Fibroblast of lung (primary cell): ENCODE data around the gene UBE2J2.

Experiments used
- EZH2 ChIP-seq: IDR thresholded peaks from 2 replicates; pipeline ENCODE4 v1.5.1; 2012; ENCODE audit warnings: low read length, control low read depth, mild to moderate bottlenecking; ENCODE audit errors: missing control alignments
- TF ChIP-seq, protein P1 (sequence below), 2 donors: IDR thresholded peaks in 1 of 2; conservative IDR thresholded peaks in 1 of 2; 1 replicate in 1 of 2; 2 replicates in 1 of 2; pipeline ENCODE4 v1.5.1; 2011 to 2012; ENCODE audit warnings: low read length in 2 of 2, control low read depth in 1 of 2, inconsistent platforms in 1 of 2, low read depth in 1 of 2, mild to moderate bottlenecking in 1 of 2

DNA sequence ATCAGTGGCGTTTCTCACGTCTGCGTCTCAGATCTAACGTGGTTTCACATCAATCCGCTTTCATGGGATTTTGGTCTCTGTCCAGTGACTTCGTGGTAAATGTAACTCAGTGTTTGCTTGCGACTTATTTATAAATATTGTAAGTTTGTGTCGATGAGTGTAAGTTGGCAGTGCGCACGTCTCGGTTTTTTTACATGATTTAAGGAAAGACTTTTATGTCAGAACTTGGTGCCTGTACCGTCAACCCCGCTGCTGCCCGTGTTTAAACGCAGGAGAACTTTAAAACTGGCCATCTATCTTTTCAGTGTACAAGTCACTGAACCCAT is 40.1 kb downstream of the UBE2J2 start:
- TF ChIP-seq, protein P1, sequence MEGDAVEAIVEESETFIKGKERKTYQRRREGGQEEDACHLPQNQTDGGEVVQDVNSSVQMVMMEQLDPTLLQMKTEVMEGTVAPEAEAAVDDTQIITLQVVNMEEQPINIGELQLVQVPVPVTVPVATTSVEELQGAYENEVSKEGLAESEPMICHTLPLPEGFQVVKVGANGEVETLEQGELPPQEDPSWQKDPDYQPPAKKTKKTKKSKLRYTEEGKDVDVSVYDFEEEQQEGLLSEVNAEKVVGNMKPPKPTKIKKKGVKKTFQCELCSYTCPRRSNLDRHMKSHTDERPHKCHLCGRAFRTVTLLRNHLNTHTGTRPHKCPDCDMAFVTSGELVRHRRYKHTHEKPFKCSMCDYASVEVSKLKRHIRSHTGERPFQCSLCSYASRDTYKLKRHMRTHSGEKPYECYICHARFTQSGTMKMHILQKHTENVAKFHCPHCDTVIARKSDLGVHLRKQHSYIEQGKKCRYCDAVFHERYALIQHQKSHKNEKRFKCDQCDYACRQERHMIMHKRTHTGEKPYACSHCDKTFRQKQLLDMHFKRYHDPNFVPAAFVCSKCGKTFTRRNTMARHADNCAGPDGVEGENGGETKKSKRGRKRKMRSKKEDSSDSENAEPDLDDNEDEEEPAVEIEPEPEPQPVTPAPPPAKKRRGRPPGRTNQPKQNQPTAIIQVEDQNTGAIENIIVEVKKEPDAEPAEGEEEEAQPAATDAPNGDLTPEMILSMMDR (conservative IDR thresholded peaks at IDR 0.05 in 1 of 2, IDR thresholded peaks at IDR 0.05 in 1 of 2; ENCODE audit: low read depth in 1 of 2, low read length in 2 of 2) = no peak
- TF ChIP-seq EZH2 = no peak
